Measurements from ENCODE around the gene ATAD1.
"Not testable (repeated sequence)": the region's sequence is repeated elsewhere in the genome, so short reads cannot be mapped to it uniquely, and the experiment has no call there.

Gene ATAD1

GRCh38 chr10:87817609-87818504 lies at the start of gene ATAD1:
ATAD1 (minus strand) TSS chr10:87818226; CDS start chr10:87814599, 3,627 bp downstream.
- peak; percentile 80 for DNase-seq

GRCh38 chr10:87867453-87867852 lies 49.4 kb upstream of the ATAD1 start:
- no peak for DNase-seq

GRCh38 chr10:87866412-87866974 lies 48.5 kb upstream of the ATAD1 start:
- DNase-seq, result no peak

- no peak for DNase-seq
Observed at GRCh38 chr10:87865241-87865881, 47.3 kb upstream of the ATAD1 start.

GRCh38 chr10:87864496-87865059 lies 46.6 kb upstream of the ATAD1 start:
- DNase-seq, result no peak

- not testable (repeated sequence) for DNase-seq
Observed at GRCh38 chr10:87863951-87864495, 46.0 kb upstream of the ATAD1 start.

- peak; percentile 63 for DNase-seq
Observed at GRCh38 chr10:87863053-87863943, 45.3 kb upstream of the ATAD1 start, which contains the start of the genes KLLN and PTEN. KLLN (minus strand) TSS chr10:87863533; CDS start chr10:87862487, 1,046 bp downstream. PTEN (plus strand) TSS chr10:87863625; CDS start chr10:87864470, 845 bp downstream.

- DNase-seq, result no peak
Observed at GRCh38 chr10:87862679-87863052, 44.6 kb upstream of the ATAD1 start.

- peak; percentile 88 for DNase-seq
Observed at GRCh38 chr10:87861953-87862678, 44.1 kb upstream of the ATAD1 start.

GRCh38 chr10:87861566-87861952 lies 43.5 kb upstream of the ATAD1 start:
- no peak for DNase-seq

GRCh38 chr10:87860816-87861403 lies 42.9 kb upstream of the ATAD1 start:
- no peak for DNase-seq

- no peak for DNase-seq
Observed at GRCh38 chr10:87860156-87860795, 42.2 kb upstream of the ATAD1 start.

GRCh38 chr10:87855665-87856064 lies 37.6 kb upstream of the ATAD1 start:
- not testable (repeated sequence) for DNase-seq

GRCh38 chr10:87855247-87855646 lies 37.2 kb upstream of the ATAD1 start:
- not testable (repeated sequence) for DNase-seq

- DNase-seq, result no peak
Observed at GRCh38 chr10:87852089-87852488, 34.1 kb upstream of the ATAD1 start.

- DNase-seq, result peak; percentile 29
Observed at GRCh38 chr10:87850742-87851205, 32.7 kb upstream of the ATAD1 start.

- no peak for DNase-seq
Observed at GRCh38 chr10:87849001-87849400, 31.0 kb upstream of the ATAD1 start.

- no peak for DNase-seq
Observed at GRCh38 chr10:87847550-87847949, 29.5 kb upstream of the ATAD1 start.

- DNase-seq, result not testable (repeated sequence)
Observed at GRCh38 chr10:87846711-87847110, 28.7 kb upstream of the ATAD1 start.

- no peak for DNase-seq
Observed at GRCh38 chr10:87846023-87846422, 28.0 kb upstream of the ATAD1 start.
